ENCODE data around the gene FAM53A.

Gene FAM53A

DNA sequence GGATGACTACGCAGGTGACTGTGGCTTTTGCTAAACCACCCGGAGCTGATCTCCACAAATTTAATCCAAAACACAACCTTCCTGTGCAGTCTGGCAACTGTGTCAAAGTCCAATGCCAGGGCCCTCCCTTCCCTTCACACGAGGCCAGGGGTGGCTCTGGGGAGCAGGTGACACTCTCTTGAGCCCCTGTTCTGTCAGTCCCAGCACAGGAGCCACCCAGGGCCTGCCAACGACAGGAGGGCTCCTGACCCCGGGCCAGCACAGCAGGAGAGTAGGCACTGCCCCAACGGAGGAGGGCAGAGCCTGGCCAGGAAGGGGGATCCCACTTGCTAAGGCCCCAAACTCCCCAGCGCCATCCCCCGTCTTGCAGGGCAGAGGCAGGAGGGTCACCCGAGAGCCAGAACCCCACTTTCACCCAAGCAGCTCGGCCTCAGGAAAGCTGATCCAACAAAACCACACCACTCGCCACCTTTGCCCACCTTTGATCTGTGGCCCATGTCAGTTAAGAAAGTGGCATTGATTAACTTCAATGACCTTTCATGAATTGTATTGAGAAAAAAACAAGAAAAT, 44.7 kb downstream of the FAM53A start:
- no peak for DNase-seq (ENCODE audit: low read depth, low spot score)

DNA sequence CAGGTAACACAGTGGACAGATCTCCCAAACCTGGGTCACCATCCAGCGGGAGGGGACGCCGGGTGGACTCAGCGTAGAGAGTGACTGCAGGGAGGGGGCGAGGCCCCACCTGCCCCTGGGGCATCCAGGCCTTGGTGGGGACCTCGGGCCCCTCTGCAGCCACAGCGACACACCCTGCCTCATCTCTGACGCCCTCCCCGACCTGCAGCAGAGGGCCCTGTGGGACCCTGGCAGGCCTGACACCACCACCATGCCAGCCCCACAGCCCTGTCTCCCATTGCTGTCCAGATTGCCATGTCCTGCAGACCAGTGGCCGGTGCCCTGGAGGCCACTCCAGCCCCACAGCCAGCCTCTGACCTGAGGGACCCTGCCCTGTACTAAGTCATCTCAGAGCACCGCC, 45.2 kb downstream of the FAM53A start:
- DNase-seq (ENCODE audit: low read depth, low spot score) = no peak

DNA sequence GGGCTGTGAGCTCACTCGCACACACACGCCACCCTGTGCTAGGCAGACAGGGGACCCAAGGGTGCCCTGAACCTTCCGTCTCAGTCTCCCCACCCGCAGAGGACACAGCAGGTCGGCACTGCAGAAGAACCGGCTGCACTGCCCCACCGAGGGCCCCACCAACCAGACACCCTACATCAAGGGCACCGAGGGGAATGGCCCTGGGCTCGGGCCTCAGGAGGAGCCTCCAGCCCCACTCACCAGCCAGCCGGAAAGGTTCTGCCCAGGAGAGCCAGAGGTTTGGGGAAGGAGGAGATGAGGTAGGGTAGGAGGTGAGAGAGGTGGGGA, 45.9 kb downstream of the FAM53A start:
- no peak for DNase-seq (ENCODE audit: low read depth, low spot score)

DNA sequence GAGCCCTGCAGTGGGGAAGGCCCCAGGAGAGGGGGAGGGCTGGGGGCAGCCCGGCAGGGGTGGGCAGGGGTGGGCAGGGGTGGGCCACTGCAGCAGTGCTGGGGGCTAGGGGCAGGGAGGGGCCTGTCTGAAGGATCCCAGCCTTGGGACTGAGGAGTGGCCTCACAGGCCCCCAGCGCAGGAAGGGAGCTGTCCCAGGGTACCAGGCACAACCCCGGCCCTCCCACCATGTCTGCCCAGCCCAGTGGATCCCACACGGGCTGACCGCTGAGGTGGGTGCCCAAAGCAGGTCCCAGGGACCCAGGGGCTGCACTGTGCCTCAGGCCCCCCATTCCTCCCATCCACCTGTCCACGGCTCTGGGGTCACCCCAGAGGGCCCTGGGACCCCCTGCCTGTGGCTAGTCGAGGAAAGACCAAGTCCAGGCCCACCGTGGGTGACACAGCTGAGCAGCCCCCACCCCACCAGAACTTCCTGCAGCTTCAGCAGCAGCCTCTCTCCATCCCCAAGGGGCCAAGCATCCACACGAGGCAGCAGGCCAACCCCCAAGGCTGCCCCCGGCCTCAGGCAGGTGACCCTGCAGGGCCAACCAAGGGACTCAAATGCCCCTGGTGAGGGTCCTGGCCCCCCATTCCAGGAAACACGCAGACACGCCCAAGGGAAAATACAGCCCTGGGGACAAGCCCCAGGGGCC, 46.4 kb downstream of the FAM53A start:
- no peak for DNase-seq (ENCODE audit: low read depth, low spot score)

DNA sequence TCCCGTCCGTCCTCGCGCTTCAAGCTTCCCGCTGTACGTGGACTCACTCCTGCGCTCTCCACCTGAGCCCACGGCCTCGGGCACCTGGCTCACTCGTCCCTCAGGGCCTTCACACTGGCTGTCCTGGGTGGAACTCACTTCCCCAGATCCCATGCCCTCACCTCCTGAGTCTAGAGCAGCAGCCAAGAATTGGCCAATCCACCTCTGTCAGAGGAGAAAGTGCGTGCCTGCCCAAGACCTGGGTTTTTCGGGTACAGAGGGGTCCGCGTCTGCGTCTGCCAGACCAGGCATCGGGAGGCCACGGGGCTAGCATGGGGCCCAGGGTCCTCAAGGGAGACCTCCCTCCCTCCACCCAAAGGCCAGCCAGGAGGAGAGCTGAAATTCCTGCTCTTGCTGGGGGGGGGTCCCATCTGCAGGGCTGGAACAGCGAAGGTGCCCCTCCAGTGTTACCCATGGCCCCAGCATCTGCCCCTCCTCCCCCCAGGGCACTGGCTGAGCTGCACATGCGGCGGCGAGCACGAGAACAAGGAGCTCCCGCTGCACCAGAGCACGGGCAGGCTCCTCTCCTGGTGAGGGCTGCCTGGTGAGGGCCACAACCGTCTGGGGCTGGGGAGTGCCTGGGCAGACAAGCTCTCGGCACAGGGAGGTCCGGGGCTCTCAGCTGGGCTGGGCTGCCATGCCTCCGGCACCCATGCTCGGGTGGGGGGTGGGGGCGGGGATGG, 47.5 kb downstream of the FAM53A start:
- no peak for DNase-seq (ENCODE audit: low read depth, low spot score)

DNA sequence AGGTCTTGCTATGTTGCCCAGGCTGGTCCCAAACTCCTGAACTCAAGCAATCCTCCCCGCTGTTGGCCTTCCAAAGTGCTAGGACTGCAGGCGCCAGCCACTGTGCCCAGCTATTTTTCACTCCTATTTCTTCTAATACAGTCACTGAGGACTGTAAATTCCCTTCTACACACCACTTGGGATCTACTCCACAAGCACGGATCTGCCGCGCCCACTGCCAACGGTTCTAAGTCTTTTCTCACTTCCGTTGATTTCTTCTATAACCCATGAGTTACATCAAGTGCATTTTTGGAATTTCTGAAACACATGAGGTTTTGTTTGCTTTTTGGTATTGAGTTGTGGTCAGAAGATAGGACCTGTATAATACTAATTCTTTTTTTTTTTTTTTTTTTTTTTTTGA, 48.6 kb downstream of the FAM53A start:
- DNase-seq (ENCODE audit: low read depth, low spot score) = no peak

DNA sequence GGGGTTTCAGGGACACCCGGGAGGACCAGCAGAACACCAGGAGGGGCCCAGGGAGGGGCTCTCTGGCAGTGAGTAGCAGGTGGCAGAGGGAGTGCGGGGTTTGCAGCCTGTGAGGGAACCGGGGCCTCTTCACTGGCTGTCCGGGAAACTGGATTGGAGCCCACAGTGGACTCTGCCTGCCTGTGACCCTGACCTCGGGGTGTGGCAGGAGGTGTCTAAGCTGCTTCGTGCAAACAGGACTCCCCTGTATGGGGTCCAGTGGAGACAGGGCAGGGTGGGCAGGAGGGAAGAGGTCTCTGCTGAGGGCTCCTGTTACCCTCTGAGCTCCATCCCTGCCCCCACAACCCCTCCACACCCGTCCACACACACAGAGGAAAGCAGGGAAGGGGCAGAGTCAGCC, 50.1 kb downstream of the FAM53A start:
- no peak for DNase-seq (ENCODE audit: low read depth, low spot score)

DNA sequence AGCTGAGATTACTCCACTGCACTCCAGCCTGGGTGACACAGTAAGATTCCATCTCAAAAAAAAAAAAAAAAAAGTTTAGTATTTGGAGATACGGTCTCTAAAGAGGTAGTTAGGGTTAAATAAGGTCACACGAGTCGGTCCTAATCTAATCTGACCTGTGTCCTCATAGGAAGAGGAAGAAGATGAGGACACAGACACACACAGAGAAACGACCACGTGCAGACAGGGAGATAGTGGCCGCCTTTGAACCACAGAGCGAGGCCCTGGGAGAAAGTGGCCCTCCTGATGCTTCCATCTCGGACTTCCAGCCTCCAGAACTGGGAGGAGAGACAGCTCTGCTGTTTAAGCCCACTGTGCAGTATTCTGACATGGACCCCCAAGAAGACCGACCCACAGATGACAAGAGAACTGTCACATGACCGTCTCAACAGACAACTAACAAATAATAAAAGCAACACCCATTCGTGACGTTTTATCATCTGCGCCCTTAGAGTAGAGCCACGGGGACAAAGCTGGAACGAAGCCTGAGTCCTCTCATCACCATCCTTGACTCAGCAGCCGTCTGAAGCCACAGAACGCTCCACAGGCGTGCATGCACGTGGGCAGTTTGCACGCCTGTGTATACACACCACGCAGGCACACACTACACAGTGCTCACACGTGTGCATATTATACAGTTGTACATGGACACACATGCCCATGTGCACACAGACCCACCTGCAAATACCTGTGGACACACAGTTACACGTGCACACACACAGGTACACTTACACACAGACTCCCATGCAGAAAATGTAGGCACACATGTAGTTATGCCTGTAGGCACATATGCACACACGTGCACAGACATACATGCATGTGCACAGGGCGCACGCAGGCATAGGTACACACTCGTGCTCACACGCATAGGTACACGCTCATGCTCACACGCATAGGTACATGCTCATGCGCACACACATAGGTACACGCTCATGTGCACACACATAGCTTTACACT, 51.7 kb downstream of the FAM53A start:
- DNase-seq (ENCODE audit: low read depth, low spot score) = no peak

DNA sequence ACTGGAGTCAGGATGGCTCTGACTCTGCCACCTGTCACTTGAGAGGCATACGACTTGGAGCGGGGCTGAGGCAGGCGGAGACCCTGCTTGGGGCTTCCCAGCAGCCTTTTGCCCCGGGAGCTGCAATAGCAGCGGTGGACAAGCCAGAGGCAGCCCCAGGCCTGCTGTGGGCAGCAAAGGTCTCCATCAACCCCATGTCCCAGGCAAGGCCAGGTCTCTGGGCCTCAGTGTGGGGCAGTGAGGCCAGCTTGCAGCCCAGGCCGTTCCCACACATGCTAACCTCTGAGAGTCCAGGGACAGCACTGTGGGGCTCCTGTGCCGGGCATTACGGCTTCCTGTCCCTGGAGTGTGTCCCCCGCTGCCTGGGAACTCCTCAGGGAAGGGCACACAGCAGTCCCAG, 53.0 kb downstream of the FAM53A start:
- DNase-seq (ENCODE audit: low read depth, low spot score) = no peak

DNA sequence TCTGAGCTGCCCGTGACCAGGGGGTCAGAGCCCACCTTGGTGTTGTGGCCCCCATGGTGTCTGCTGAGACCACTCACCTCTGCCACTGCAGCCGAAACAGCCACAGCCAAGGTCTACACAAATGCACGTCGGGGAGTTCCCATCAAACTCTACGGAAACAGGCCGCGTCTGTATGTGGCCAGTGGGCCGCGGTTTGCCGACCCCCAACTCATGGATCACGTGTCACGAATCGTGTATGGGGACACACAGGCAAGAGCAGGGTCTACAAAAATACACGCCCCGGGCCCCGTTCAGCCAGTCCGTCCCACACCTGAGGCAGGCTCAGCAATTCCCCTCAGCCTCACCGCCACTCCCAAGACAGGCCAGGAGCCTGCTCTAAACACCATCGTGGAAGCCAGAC, 53.8 kb downstream of the FAM53A start:
- no peak for DNase-seq (ENCODE audit: low read depth, low spot score)

DNA sequence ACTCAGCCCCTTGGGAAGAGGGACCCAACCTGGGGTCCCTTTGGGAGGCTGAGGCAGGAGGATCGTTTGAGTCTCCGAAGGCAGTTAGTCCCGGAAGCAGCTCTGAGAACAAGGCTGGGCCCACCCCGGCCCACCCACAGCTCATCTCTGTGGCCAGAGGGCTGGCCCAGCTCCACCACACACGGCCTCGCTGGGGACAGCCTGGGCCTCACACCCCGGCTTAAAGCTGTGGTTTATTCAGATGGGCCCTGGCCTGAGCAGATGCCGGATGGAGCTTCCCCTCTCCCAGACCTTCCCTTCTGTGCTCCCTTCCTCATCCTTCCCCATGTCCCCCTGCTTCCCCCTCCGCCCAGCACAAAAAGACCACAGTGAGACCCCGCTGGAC, 54.4 kb downstream of the FAM53A start:
- DNase-seq (ENCODE audit: low read depth, low spot score) = no peak

DNA sequence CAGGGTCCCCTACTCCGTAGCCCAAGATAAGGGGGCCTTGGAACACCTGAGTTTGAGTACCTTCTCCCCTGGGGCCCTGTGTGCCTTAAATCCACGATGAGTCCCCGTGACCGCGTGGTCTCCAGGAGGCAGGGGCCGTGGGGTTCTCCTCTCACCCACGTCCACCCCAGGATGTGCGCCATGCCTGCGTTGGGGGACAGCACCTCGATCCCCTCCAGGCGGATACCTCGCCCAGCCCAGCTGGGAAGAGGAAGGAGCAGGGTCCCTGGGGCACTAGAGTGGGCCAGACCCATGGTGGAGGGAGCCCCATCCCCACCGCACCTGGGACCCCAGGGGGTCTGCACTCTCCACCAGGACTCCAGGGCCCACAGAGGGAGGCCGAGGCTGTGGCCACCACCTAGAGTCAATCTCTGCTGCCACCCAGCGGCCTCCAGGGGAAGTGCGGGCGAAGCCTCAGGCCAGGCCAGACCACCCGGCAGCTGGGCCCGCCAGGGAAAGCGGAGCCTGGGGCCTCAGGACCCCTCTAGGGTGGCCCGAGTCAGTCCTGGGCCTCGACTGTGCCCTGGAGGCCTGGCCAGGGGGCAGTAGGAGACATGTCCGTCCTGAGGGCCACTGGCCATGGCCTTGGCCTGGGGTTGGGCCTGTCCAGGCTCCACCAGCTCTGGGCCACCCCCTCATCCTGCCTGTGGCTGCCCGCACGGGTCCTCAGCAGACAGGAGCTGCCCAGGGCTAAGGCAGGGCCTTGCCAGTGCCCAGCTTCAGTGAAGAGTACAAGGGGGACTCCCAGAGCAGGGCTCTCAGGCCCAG, 55.0 kb downstream of the FAM53A start:
- DNase-seq (ENCODE audit: low read depth, low spot score) = no peak

DNA sequence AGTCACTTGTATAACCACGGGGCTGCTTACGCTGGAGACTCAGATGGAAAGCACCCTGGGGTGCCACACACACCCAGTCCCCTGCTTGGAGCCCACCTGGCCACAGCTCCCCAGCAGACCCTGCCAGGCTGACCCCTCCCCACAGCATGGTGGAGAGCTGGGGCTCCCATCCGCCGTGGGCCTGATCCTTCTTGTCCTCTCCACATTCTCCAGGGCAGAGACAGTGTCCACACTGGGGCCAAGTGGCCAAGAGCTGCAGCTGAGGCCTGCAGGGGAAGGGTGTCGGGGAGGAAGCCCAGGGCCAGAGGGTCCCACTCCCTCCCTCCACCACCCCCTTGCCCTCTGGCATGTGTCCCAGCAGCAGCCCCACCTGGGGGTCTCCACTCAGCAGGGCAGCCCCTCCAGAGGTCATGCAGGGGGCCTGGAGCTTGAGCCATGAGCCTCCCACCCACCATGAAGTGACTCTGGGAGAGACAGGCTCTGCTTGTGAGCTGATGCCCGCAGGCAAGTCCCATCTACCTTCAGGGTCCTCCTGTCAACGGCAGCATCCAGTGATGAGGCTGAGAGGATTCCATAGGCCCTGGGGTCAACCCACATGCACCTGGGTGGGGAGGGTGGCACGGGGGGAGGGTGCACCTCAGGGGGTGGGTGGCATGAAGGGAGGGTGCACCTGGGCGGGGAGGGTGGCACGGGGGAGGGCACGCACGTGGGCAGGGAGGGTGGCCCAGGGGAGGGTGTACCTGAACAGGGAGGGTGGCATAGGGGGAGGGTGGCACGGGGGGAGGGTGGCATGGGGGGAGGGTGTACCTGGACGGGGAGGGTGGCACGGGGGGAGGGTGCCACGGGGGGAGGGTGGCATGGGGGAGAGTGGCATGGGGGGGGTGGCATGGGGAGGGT, 56.4 kb downstream of the FAM53A start:
- no peak for DNase-seq (ENCODE audit: low read depth, low spot score)

DNA sequence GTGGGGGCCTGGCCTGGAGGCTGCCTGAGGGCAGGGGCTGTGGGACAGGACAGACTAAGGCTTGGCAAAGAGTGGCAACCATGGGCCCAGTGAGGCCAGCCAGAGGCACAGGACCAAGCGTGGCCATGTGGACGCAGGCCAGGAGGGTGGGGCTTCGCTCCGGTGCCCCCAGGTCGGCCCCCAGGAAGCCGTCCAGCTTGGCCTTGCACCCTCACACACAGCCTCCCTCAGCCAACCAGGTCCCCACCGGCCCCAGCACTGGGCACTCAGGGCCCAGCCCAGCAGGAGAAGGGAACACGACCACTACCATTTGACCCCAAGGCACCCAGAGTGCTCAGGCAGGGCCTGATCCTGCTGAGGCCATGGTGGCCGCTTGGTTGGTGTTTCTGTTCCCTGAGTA, 57.2 kb downstream of the FAM53A start:
- no peak for DNase-seq (ENCODE audit: low read depth, low spot score)

DNA sequence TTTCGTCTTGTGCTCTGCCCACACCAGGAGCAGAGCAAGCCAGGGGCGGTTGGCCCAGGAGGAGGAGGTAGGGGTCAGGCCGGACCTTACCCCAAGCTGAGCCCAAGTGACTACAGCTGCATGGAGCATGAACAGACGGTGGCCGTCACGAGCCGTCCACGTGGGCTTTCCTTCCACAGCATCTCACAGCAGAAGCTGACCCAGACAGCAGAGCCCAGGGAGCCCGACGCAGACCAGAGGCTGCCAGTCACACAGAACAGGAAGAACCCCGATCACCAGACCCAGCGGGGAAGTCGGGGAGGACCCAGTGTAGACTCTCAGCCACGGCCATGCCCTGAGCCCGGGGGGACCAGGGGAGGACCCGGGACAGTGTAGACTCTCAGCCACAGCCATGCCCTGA, 58.0 kb downstream of the FAM53A start:
- no peak for DNase-seq (ENCODE audit: low read depth, low spot score)

DNA sequence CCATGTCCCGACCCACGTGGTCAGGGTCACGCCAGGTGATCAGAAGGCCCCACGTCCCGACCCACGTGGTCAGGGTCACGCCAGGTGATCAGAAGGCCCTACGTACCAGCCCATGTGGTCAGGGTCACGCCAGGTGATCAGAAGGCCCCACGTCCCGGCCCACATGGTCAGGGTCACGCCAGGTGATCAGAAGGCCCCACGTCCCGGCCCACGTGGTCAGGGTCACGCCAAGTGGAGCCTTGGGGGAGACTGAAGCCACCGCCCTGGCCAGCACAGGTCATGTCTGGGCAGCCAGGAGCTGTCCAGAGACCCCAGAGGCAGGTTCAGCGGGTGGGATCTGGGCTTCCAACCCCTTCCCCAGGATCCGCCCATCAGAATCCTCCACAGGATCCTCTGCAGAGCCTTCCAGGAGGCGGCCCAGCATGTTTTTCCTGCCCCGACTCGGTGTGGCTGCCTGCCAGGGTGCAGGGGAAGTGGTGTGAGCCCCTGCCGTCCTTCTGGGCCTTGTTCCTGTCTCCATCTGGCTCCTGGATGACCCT, 58.4 kb downstream of the FAM53A start:
- DNase-seq (ENCODE audit: low read depth, low spot score) = no peak

DNA sequence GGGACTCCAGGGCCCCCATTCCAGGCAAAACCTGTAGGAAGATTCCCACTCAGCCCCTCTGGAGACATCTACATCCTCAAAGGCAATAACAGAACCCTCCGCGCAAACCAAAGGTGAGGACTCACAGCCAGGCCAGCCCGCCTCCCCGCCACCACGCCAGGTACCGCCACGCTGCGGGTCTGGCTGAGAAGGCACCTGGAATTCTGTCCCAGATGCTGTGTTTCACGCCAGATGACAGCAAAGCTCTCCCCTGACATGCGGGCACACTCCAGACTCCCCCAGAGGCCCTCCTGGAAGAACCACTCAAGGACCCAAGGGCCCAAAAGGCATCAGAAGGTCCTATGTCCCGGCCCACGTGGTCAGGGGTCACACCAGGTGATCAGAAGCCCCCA, 59.6 kb downstream of the FAM53A start:
- no peak for DNase-seq (ENCODE audit: low read depth, low spot score)

DNA sequence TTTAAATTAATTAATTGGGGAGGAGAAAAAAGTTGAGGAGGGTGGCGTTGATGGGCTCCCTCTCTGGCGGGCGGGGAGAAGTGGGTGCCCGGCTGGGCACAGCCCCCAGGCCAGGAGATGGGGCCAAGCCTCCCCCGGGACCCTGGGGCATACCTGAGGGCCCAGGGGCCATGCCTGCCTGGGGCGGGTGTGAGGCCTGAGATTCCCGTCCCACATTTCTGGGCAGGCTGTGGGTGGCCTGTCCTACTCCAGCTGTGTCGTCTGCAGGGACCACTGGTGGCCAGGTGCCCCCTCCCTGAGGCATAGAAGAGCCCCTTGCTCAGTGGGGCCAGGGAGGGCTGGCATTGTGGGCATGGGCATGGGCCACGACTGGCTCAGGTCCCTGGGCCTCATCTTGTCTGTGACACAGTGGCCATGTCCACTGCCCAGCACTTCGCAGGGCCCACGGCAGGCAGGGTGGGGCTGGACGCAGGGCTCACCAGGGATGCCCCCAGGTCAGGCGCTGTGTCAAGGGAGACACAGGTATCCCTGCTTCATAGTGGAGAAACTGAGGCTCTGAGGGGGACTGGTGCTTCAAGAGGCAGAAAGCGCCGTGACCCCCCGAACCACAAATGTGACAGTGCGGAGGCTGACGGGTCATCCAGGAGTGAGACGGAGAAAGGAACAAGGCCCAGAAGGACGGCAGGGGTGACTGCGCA, 60.1 kb downstream of the FAM53A start:
- no peak for DNase-seq (ENCODE audit: low read depth, low spot score)

DNA sequence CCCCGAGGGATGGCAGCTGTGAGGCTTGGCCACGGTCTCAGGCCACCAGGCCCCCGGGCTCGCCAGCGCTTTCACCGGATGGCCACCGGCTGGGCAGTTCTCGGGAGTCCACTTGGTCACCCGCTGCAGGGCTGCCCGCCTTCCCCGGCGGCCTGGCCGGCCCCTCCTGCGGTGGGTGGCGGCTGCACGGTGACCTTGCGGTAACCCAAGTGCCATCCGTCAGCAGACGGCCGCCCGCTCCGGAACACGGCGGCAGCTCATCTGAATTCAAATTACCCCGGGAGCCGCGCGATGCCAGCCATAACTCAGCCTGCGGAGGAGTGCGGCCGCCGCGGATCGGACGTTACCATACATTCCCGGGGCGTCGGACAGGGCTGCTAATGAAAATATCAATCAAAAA, 60.7 kb downstream of the FAM53A start:
- DNase-seq (ENCODE audit: low read depth, low spot score) = no peak

Data from brain pericyte (primary cell).